ENCODE measurements around the gene GRB10.

Gene GRB10

GRCh38 chr7:50631100-50631499 is 151.6 kb downstream of the GRB10 start:
- DNase-seq = no peak

GRCh38 chr7:50629238-50629901 is 153.3 kb downstream of the GRB10 start:
- DNase-seq = no peak

- no peak for DNase-seq
These were observed 154.1 kb downstream of the GRB10 start for GRCh38 chr7:50628434-50629084.

- DNase-seq = peak in 1 of 2 experiments; percentile 27
These were observed 154.8 kb downstream of the GRB10 start for GRCh38 chr7:50627824-50628361.

GRCh38 chr7:50626286-50626685 is 156.4 kb downstream of the GRB10 start:
- peak in 1 of 2 experiments; percentile 17 for DNase-seq

- no peak for DNase-seq
These were observed 157.3 kb downstream of the GRB10 start for GRCh38 chr7:50625360-50625759.

GRCh38 chr7:50622821-50623220 is 159.9 kb downstream of the GRB10 start:
- no peak for DNase-seq

- no peak for DNase-seq
These were observed 160.7 kb downstream of the GRB10 start for GRCh38 chr7:50621973-50622490.

- DNase-seq = no peak
These were observed 161.5 kb downstream of the GRB10 start for GRCh38 chr7:50621206-50621605.

GRCh38 chr7:50620433-50620832 is 162.3 kb downstream of the GRB10 start:
- DNase-seq = no peak

- no peak for DNase-seq
These were observed 163.0 kb downstream of the GRB10 start for GRCh38 chr7:50619684-50620083.

GRCh38 chr7:50618281-50618680 is 164.4 kb downstream of the GRB10 start:
- no peak for DNase-seq

- no peak for DNase-seq
These were observed 167.1 kb downstream of the GRB10 start for GRCh38 chr7:50615519-50616080.

GRCh38 chr7:50614721-50615518 is 167.8 kb downstream of the GRB10 start:
- DNase-seq = no peak

GRCh38 chr7:50613473-50613872 is 169.2 kb downstream of the GRB10 start:
- no peak for DNase-seq

GRCh38 chr7:50612704-50613103 is 170.0 kb downstream of the GRB10 start:
- no peak for DNase-seq

- no peak for DNase-seq
These were observed 172.0 kb downstream of the GRB10 start for GRCh38 chr7:50610521-50611277.

- DNase-seq = no peak
These were observed 174.3 kb downstream of the GRB10 start for GRCh38 chr7:50608196-50608906.

GRCh38 chr7:50607524-50608125 is 175.1 kb downstream of the GRB10 start:
- DNase-seq = peak in 1 of 2 experiments; percentile 48

- no peak for DNase-seq
These were observed 177.6 kb downstream of the GRB10 start for GRCh38 chr7:50605059-50605458.

- DNase-seq = no peak
These were observed 179.4 kb downstream of the GRB10 start for GRCh38 chr7:50603287-50603686.
